22Rv1 (cell line): ENCODE results near the gene SLC16A14.

Source experiments
- ZFX ChIP-seq: fragments of 450-650 bp; IDR thresholded peaks from 2 replicates; pipeline ENCODE4 v1.6.1; 2017; ENCODE audit warnings: antibody characterized with exemption, borderline replicate concordance
- TF ChIP-seq, protein P1 (sequence below): fragments of 450-650 bp; IDR thresholded peaks from 2 replicates; pipeline ENCODE4 v1.5.1; 2017; ENCODE audit warnings: mild to moderate bottlenecking

DNA sequence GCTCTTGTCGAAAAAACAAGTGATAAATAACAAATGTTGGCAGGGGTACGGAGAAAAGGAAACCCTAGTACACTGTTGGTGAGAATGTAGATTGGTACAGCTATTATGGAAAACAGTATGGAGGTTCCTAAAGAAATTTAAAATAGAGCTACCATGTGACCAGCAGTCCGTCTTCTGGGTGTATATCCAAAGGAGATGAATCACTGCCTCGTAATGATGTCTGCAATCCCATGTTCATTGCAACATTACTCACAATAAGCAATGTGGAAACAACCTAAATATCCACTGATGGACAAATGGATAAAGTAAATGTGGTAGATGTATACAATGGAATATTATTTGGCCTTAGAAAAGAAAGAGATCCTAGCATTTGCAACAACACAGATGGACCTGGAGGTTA is 50.6 kb downstream of the SLC16A14 start:
- TF ChIP-seq, protein P1, sequence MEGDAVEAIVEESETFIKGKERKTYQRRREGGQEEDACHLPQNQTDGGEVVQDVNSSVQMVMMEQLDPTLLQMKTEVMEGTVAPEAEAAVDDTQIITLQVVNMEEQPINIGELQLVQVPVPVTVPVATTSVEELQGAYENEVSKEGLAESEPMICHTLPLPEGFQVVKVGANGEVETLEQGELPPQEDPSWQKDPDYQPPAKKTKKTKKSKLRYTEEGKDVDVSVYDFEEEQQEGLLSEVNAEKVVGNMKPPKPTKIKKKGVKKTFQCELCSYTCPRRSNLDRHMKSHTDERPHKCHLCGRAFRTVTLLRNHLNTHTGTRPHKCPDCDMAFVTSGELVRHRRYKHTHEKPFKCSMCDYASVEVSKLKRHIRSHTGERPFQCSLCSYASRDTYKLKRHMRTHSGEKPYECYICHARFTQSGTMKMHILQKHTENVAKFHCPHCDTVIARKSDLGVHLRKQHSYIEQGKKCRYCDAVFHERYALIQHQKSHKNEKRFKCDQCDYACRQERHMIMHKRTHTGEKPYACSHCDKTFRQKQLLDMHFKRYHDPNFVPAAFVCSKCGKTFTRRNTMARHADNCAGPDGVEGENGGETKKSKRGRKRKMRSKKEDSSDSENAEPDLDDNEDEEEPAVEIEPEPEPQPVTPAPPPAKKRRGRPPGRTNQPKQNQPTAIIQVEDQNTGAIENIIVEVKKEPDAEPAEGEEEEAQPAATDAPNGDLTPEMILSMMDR = no peak
- TF ChIP-seq ZFX = no peak
